ENCODE data around the gene EPB41L4B.

GRCh38 chr9:109149089-109149488, 171.8 kb downstream of the EPB41L4B start:
- TF ChIP-seq CTCF (conservative IDR thresholded peaks at IDR 0.05; ENCODE audit: low read depth, low read length) (no peak), MXI1 (IDR thresholded peaks at IDR 0.05; ENCODE audit: borderline replicate concordance, low read depth, low read length) (no peak), FOS (IDR thresholded peaks at IDR 0.05; ENCODE audit: low read depth, low read length) (no peak), POLR2A (IDR thresholded peaks at IDR 0.05; ENCODE audit: low read depth, low read length) (no peak), CEBPB (IDR thresholded peaks at IDR 0.05; ENCODE audit: low read depth, low read length) (no peak), BHLHE40 (IDR thresholded peaks at IDR 0.05; ENCODE audit: low read depth, low read length) (no peak), RFX5 (IDR thresholded peaks at IDR 0.05; ENCODE audit: low read depth, low read length) (no peak), SMC3 (IDR thresholded peaks at IDR 0.05; ENCODE audit: low read depth, low read length) (no peak), NFE2L2 (IDR thresholded peaks at IDR 0.05; ENCODE audit: low read depth, low read length) (no peak), MAFK (IDR thresholded peaks at IDR 0.05; ENCODE audit: low read depth, low read length) (no peak), RAD21 (IDR thresholded peaks at IDR 0.05; ENCODE audit: low read length) (no peak)
- TF ChIP-seq, protein P1, sequence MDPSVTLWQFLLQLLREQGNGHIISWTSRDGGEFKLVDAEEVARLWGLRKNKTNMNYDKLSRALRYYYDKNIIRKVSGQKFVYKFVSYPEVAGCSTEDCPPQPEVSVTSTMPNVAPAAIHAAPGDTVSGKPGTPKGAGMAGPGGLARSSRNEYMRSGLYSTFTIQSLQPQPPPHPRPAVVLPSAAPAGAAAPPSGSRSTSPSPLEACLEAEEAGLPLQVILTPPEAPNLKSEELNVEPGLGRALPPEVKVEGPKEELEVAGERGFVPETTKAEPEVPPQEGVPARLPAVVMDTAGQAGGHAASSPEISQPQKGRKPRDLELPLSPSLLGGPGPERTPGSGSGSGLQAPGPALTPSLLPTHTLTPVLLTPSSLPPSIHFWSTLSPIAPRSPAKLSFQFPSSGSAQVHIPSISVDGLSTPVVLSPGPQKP (IDR thresholded peaks at IDR 0.05; ENCODE audit: borderline replicate concordance, low read depth, low read length), result no peak
- TF ChIP-seq, protein P2, sequence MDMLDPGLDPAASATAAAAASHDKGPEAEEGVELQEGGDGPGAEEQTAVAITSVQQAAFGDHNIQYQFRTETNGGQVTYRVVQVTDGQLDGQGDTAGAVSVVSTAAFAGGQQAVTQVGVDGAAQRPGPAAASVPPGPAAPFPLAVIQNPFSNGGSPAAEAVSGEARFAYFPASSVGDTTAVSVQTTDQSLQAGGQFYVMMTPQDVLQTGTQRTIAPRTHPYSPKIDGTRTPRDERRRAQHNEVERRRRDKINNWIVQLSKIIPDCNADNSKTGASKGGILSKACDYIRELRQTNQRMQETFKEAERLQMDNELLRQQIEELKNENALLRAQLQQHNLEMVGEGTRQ (IDR thresholded peaks at IDR 0.05; ENCODE audit: low read depth, low read length), result no peak

All from IMR-90 (cell line).